Myocyte (in vitro differentiated cells): Measurements from ENCODE around the gene RNF115. TPM values are rescaled to one million over a fixed set of nuclear protein-coding genes. Genes with fewer than 3 reads are reported as not detected.
A peak's percentile ranks its signal among the peaks of the same experiment; 100 is the strongest.
"Not testable (repeated sequence)": the region's sequence is repeated elsewhere in the genome, so short reads cannot be mapped to it uniquely, and the experiment has no call there.

Experiments used
- DNase-seq: peaks from one replicate; pipeline ENCODE4 v3.0.0-alpha.2; 2012; ENCODE audit warnings: low read depth
- total RNA-seq: library from RNA; depleted of rRNA; stranded (reverse); fragments of >200 nt; gene quantifications from 2 replicates; pipeline ENCODE4 v1.2.3, GENCODE V29; 2014

RNF115 gene
- total RNA-seq, 1 donor from 2014 or later: 30.4 TPM

- peak; percentile 18 for DNase-seq
These were observed 41.4 kb downstream of the RNF115 start for GRCh38 chr1:145782272-145783099.

- no peak for DNase-seq
These were observed 45.8 kb downstream of the RNF115 start for GRCh38 chr1:145778146-145778540.

- no peak for DNase-seq
These were observed 46.3 kb downstream of the RNF115 start for GRCh38 chr1:145777357-145778145.

- no peak for DNase-seq
These were observed 50.5 kb downstream of the RNF115 start for GRCh38 chr1:145773423-145773822.

DNA sequence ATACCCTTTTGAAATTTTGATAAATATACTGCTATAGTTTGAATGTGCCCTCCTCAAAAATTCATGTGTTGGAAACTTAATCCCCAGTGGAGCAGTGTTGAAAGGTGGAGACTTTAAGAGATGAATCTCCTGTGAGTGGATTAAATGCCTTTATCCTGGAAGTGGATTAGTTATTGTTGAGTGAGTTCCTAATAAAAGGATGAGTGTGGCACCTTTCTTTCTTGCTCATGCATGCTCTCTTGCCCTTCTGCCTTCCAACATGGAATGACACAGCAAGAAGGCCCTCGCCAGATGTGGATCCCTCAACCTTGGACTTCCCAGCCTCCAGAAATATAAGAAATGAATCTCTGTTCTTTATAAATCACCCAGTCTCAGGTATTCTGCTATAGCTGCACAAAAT, 52.8 kb downstream of the RNF115 start:
- no peak for DNase-seq

DNA sequence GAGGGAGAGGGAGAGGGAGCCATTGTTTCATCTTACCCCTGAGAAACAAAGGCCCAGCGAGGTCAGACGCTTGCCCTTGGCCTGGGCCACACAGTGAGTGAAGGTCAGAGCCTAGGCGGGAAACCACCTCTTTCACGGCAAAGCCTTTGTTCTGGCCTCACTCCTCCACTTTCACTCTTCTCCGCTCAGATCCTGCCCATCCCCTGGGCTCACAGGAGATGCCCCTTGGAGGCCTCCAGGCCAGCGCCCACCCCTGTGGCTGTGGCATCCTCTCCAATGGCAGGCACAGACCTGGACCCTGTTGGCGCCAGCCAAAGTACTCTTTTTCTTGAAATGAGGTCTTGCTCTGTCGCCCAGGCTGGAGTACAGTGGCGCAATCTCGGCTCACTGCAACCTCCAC, 55.9 kb downstream of the RNF115 start:
- DNase-seq: not testable (repeated sequence)

GRCh38 chr1:145766926-145767325, 57.0 kb downstream of the RNF115 start:
- not testable (repeated sequence) for DNase-seq

GRCh38 chr1:145765585-145766360, 58.1 kb downstream of the RNF115 start:
- DNase-seq: not testable (repeated sequence)

GRCh38 chr1:145765127-145765526, 58.8 kb downstream of the RNF115 start:
- not testable (repeated sequence) for DNase-seq

DNA sequence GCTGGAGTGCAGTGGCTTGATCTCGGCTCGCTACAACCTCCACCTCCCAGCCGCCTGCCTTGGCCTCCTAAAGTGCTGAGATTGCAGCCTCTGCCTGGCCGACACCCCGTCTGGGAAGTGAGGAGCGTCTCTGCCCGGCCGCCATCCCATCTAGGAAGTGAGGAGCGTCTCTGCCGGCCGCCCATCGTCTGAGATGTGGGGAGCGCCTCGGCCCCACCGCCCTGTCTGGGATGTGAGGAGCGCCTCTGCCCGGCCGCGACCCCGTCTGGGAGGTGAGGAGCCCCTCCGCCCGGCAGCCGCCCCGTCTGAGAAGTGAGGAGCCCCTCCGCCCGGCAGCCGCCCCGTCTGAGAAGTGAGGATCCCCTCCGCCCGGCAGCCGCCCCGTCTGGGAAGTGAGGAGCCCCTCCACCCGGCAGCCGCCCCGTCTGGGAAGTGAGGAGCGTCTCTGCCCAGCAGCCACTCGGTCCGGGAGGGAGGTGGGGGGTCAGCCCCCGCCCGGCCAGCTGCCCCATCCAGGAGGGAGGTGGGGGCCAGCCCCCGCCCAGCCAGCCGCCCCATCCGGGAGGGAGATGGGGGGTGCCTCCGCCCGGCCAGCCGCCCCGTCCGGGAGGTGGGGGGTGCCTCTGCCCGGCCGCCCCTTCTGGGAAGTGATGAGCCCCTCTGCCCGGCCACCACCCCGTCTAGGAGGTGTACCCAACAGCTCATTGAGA, 59.5 kb downstream of the RNF115 start:
- DNase-seq: not testable (repeated sequence)

- not testable (repeated sequence) for DNase-seq
These were observed 61.9 kb downstream of the RNF115 start for GRCh38 chr1:145762001-145762400.

DNA sequence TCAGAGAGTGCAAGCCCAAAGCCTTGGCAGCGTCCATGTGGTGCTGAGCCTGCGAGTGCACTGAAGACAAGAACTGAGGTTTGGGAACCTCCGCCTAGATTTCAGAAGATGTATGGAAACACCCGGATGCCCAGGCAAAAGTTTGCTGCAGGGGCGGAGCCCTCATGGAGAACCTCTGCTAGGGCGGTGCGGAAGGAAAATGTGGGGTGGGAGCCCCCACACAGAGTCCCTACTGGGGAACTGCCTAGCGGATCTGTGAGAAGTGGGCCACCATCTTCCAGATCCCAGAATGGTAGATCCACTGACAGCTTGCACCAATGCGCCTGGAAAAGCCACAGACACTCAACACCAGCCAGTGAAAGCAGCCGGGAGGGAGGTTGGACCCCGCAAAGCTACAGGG, 62.4 kb downstream of the RNF115 start:
- not testable (repeated sequence) for DNase-seq

GRCh38 chr1:145760395-145760949, 63.4 kb downstream of the RNF115 start:
- DNase-seq: not testable (repeated sequence)

GRCh38 chr1:145759721-145760120, 64.2 kb downstream of the RNF115 start:
- no peak for DNase-seq

DNA sequence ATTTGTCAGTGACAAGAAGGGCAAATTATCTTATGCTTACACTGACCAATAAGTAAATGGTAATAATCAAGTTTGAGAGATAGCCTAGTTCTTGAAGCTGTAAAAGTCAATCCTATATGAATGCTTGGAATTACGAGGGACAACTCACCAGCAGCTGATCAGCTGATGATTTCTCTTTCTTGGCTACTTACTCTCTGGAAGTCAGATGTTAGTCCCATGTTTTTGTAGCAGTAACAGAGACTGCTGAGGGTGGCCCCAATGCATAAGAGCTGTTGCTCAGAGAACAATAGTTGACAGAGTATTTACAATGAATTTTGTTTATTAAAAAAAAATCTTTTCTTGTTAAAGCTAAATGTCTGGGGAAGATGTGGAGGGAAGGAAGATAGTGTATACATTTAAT, 65.3 kb downstream of the RNF115 start:
- no peak for DNase-seq

DNA sequence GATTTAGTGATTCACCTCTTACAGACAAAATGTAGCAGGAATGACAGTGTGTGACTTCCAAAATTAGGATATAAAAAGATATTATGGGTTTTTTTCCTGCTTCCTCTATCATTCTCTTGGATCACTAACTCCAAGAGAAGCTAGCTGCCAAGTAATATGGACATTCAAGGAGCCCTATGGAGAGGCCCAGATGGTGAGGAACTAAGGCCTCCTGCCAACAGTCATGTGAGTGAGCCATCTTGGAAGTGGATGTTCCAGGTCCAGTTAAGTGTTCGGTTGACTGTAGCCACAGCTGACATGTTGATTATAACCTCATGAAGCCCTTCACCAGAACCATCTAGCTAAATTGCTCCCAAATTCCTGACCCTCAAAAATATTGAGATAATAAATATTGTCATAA, 65.8 kb downstream of the RNF115 start:
- DNase-seq: no peak

DNA sequence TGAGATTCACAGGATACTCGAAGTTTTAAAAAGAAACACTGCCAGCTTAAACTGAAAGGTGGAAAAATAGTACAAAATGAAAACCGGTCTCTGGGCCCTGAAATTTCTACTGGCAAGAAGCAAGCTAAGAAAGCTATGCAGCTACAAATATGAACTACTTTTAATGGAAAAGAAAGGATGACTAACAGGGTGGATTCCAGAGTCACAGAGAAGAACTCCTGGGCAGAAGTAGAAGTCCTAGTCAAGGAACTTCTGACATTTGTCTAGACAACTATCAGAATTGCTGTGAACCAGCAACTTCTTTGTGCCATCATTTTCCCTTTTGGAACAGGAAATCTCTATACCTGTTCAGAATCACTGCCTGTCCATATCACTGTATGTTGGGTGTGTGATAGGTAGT, 66.5 kb downstream of the RNF115 start:
- no peak for DNase-seq

DNA sequence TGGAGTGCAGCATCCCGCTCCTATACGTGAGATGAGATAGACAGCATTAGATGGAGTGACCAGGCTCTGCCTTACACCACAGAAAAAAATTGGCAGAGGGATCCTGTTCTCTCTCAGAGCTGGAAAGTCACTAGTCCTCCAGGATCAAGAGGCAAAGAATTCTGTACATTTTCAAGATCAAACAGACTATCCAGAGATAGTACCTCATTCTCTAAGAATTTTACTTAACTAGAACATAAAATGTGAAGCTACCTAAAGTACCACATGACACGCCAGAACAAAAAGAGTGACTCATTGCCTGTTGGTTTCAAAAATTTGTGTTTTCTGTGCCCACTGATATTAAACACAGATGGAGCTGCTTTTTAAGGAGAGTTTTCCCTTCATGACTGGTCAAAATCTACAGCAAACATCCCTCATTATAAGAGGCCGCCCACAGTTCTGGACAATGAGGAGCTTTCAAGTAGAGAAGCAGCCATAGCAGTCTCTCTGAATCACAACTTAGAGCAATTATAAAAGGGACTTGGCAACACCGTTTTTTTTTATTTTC, 72.3 kb downstream of the RNF115 start:
- DNase-seq: peak; percentile 67

DNA sequence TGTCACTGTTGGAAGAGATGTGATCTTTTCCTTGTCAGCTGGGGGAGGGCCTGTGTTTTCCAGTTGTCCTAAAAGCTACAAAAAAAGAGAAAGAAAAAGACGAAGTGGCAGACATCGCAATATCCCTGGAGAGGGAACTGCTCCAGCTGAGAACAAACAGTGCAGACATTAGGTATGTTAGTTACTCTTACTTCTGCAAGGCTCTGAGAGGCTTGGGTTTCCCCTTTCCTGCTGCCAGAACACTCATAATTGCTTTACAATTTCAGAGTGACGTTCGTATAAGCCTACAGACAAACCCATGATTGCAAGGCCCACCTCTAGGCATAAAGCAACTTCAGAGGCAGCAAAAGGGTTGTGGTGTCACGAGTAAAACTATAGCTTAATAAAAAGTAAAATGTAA, 73.5 kb downstream of the RNF115 start:
- DNase-seq: no peak
